ENCODE measurements around the gene DLL4.

DNA sequence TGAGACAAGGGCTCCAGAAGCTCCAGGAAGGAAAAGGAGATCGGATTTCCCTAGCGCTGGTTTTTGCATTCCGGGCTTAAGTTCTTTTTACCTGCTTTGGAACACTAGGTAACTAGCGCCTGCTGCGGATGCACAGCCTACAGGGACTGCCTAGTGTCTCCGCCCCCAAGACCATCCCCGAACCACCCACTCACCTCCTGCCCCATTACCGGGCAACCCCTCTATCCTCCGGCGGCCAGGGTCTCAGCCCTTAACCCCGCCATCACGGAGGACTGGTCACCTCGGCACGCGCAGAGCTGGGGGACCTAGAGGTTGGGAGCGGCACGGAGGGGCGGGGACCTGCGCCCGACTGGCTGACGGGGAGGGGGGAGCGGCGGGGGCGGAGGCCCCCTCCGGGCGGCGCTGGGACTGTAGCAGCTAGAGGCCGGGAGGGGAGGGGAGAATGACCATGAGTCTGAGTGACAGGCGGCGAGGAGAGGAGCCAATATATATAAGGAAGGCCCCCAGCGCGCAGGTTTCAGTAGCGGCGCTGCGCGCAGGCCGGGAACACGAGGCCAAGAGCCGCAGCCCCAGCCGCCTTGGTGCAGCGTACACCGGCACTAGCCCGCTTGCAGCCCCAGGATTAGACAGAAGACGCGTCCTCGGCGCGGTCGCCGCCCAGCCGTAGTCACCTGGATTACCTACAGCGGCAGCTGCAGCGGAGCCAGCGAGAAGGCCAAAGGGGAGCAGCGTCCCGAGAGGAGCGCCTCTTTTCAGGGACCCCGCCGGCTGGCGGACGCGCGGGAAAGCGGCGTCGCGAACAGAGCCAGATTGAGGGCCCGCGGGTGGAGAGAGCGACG lies at the start of gene DLL4:
- TF ChIP-seq, protein P1, sequence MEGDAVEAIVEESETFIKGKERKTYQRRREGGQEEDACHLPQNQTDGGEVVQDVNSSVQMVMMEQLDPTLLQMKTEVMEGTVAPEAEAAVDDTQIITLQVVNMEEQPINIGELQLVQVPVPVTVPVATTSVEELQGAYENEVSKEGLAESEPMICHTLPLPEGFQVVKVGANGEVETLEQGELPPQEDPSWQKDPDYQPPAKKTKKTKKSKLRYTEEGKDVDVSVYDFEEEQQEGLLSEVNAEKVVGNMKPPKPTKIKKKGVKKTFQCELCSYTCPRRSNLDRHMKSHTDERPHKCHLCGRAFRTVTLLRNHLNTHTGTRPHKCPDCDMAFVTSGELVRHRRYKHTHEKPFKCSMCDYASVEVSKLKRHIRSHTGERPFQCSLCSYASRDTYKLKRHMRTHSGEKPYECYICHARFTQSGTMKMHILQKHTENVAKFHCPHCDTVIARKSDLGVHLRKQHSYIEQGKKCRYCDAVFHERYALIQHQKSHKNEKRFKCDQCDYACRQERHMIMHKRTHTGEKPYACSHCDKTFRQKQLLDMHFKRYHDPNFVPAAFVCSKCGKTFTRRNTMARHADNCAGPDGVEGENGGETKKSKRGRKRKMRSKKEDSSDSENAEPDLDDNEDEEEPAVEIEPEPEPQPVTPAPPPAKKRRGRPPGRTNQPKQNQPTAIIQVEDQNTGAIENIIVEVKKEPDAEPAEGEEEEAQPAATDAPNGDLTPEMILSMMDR (IDR thresholded peaks at IDR 0.05): peak in 1 of 5 experiments; percentile 7
- TF ChIP-seq EP300 (IDR thresholded peaks at IDR 0.05) (peak in 1 of 2 donors; percentile 49), POLR2A (IDR thresholded peaks at IDR 0.05) (no peak)
